Thyroid gland (tissue), 4 donors: ENCODE measurements around the gene VPS45.
A peak's percentile ranks its signal among the peaks of the same experiment; 100 is the strongest.

Source experiments
- POLR2A ChIP-seq, 2 donors: fragments of 450-650 bp; IDR thresholded peaks; one replicate each; pipeline ENCODE4 v1.6.1; 2017; ENCODE audit warnings: antibody characterized with exemption in 2 of 2, mild to moderate bottlenecking in 2 of 2, moderate library complexity in 1 of 2
- TF ChIP-seq, protein P1 (sequence below), 6 experiments: fragments of 200-600 bp in 3 of 6; fragments of 450-650 bp in 3 of 6; sonication (generic) in 3 of 6; IDR thresholded peaks; one replicate each; pipeline ENCODE4 v1.5.1; 2016 to 2019; ENCODE audit warnings: antibody characterized with exemption in 6 of 6, mild to moderate bottlenecking in 2 of 6, inconsistent platforms in 1 of 6, moderate library complexity in 1 of 6

DNA sequence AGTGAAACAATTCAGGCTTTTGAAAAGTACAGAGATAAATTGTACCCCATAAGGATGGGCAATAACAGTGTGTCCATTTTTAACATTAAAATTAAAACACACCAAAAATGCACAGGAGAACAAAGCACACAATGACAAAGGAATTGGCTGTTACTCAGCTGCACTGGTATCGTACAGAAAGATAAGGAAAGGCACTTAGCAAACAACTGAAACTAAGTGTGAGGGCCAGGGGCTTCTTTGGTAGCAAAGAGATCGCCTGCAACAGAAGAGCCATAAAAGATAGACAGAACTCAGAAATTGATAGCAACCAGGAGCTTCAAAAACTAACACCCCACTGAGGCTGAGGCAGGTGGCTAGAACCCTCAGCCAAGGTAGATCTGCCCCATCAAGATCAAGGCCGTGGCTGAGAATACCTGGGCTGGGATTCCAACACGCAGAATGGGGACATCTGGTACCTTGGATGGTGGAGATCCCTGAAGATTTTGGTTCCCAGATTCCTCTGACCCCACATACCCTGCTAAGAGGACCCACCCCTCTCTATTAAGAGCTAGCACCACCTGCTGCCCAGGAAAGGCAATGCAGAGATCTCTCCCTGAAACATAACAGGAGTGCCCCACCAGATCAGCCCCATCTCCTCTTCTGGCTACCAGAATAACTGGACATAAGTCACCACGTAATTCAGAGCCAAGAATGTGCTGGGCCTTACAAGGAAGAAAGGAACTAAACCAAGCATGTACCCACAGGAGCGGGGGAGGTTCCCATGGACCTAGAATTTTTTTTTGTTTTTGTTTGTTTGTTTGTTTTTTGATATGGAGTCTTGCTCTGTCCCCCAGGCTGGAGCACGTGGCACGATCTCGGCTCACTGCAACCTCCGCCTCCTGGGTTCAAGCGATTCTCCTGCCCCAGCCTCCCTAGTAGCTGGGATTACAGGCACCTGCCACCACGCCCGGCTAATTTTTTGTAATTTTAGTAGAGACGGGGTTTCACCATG is 98.3 kb downstream of the VPS45 start:
- no peak for TF ChIP-seq POLR2A (IDR thresholded peaks at IDR 0.05)
- TF ChIP-seq, protein P1, sequence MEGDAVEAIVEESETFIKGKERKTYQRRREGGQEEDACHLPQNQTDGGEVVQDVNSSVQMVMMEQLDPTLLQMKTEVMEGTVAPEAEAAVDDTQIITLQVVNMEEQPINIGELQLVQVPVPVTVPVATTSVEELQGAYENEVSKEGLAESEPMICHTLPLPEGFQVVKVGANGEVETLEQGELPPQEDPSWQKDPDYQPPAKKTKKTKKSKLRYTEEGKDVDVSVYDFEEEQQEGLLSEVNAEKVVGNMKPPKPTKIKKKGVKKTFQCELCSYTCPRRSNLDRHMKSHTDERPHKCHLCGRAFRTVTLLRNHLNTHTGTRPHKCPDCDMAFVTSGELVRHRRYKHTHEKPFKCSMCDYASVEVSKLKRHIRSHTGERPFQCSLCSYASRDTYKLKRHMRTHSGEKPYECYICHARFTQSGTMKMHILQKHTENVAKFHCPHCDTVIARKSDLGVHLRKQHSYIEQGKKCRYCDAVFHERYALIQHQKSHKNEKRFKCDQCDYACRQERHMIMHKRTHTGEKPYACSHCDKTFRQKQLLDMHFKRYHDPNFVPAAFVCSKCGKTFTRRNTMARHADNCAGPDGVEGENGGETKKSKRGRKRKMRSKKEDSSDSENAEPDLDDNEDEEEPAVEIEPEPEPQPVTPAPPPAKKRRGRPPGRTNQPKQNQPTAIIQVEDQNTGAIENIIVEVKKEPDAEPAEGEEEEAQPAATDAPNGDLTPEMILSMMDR (IDR thresholded peaks at IDR 0.05): peak in 4 of 6 experiments; percentile 26 to 49 (median 39)
